GM12872 (cell line): ENCODE data around the gene ANKMY1.

Experiments
- TF ChIP-seq, protein P1 (sequence below): IDR thresholded peaks from 3 replicates; pipeline ENCODE4 v1.5.1; 2011; ENCODE audit warnings: low read depth, mild to moderate bottlenecking, low read length, moderate library complexity; ENCODE audit not compliant: insufficient read depth

The ANKMY1 gene

GRCh38 chr2:240458044-240458899 is 99.5 kb downstream of the ANKMY1 start:
- TF ChIP-seq, protein P1, sequence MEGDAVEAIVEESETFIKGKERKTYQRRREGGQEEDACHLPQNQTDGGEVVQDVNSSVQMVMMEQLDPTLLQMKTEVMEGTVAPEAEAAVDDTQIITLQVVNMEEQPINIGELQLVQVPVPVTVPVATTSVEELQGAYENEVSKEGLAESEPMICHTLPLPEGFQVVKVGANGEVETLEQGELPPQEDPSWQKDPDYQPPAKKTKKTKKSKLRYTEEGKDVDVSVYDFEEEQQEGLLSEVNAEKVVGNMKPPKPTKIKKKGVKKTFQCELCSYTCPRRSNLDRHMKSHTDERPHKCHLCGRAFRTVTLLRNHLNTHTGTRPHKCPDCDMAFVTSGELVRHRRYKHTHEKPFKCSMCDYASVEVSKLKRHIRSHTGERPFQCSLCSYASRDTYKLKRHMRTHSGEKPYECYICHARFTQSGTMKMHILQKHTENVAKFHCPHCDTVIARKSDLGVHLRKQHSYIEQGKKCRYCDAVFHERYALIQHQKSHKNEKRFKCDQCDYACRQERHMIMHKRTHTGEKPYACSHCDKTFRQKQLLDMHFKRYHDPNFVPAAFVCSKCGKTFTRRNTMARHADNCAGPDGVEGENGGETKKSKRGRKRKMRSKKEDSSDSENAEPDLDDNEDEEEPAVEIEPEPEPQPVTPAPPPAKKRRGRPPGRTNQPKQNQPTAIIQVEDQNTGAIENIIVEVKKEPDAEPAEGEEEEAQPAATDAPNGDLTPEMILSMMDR = no peak

GRCh38 chr2:240457223-240458043 is 100.4 kb downstream of the ANKMY1 start:
- TF ChIP-seq, protein P1 = no peak

DNA sequence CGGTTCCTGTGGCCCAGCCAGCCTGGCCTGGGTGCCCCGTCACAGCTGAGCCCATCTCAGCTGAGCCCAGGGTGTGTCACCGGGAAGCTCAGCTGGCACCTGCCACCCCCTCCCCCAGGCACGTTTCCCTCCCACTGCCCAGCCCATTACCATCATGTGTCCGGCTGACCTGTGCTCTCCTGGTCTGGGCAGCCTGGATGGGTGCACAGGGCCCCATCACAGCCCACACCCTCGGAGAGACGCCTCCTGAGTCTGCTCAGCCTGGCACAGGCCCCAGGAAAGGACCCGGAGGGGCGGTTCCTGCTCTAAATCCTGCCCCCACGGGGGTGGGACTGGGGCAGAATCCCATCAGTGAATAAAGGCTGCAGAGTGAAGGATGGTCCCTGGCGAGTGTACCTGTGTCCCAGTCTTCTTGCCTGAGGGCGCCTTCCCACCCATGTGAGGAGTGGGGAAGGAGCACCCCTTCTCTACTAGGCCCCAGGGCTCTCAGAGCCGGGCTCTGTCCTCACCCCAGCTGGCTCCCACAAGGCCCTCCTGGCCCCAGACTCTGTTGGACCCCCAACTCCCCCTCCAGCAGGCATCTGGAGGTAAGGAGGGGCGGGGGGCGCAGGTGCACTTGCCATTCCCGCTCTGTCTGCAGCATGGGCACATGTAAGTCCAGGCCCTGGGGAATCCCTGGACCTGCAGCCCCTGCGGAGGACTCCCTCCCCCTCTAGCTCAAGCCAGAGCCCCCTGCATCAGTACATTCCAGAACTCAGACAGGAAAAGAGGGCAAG is 101.2 kb downstream of the ANKMY1 start:
- TF ChIP-seq, protein P1 = no peak

DNA sequence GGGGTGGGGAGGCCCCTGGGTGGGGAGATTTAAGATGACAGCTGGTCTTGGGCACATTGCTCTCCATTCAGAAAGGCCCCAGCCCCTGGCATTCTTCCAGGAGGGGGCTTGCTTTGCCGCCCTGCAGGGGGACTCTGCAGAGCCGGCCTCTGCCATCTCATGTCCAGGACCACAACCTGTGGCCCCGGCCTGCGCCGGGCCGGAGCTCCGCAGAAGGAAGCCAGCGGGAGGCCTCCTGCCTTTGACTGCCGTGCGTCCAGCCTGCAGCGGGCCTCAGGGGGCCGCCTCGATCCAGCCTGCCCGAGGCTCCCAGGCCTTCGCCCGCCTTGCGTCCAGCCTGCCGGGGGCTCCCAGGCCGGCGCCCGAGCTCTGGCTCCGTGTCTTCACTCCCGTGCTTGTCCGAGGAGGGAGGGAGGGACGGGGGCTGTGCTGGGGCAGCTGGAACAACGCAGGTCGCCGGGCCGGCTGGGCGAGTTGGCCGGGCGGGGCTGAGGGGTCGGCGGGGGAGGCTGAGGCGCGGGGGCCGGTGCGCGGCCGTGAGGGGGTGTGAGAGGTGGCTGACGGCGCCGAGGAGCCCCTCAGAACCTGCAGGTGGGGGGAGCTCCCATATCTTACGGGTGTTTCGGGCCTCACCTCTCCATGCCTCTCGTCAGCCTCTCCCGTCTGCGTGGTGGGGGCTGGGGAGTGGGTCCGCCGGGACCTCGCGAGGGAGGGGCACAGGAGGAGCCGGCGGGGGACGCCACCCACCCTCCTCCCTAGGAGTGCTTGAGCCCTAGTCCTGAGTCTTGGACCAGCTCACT is 101.9 kb downstream of the ANKMY1 start:
- TF ChIP-seq, protein P1 = no peak

DNA sequence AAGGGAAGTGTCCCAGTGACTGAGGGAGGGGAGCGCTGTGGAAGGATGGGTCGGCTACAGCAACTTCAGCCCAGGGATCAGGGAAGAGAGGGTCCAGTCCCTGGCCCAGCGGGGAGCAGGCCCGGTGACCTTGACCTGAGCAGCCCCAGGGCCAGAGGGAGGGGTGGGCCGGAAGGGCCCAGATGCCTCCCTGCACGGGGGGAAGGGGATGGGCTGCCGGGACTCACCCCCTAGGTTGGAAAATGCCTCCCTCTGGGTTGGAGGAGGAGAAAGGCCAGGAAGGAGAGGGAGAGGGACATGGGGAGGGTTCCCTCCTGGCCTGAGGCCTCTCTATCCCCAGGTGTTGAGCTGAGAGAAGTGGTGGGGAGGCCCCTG is 102.5 kb downstream of the ANKMY1 start:
- TF ChIP-seq, protein P1 = no peak

- TF ChIP-seq, protein P1 = no peak
These were observed 103.5 kb downstream of the ANKMY1 start for GRCh38 chr2:240454106-240454901.
